WTC11 (cell line): ENCODE results near the gene ARRDC1. TPM values are rescaled to one million over a fixed set of nuclear protein-coding genes. Genes with fewer than 3 reads are reported as not detected.

ENCODE experiments used
- ATAC-seq: fragments of 200-7000 bp; cut with Tn5 transposase; 2 replicates; pipeline ENCODE4 v1.10.0; 2021; ENCODE audit warnings: mild to moderate bottlenecking, moderate library complexity
- CTCF ChIA-PET: fragments of 300-600 bp; sonication (Branson Sonifier 250); formaldehyde crosslinking; loops from one replicate; lab custom pipeline; 2021; ENCODE audit warnings: antibody characterized with exemption; lab: Charles Lee
- POLR2A ChIA-PET: fragments of 350-600 bp; sonication (Branson Sonifier 250); formaldehyde crosslinking; loops from one replicate; lab custom pipeline; 2021; ENCODE audit warnings: antibody characterized with exemption; lab: Charles Lee
- DNase-seq: peaks from one replicate; pipeline ENCODE4 v3.0.0; 2021; ENCODE audit warnings: low spot score
- H3K27ac Mint-ChIP-seq: 2 replicates; pipeline ENCODE4 v1.8.0; 2021; ENCODE audit warnings: mixed read lengths
- H3K27me3 Mint-ChIP-seq: 2 replicates; pipeline ENCODE4 v1.8.0; 2021; ENCODE audit warnings: low read depth, mild to moderate bottlenecking, moderate library complexity, mixed read lengths
- H3K36me3 Mint-ChIP-seq: 2 replicates; pipeline ENCODE4 v1.8.0; 2021; ENCODE audit warnings: mixed read lengths
- H3K4me1 Mint-ChIP-seq: 2 replicates; pipeline ENCODE4 v1.8.0; 2022; ENCODE audit warnings: mixed read lengths
- H3K4me3 Mint-ChIP-seq: 2 replicates; pipeline ENCODE4 v1.8.0; 2021; ENCODE audit warnings: mild to moderate bottlenecking, moderate library complexity, mixed read lengths
- H3K9me3 Mint-ChIP-seq: 2 replicates; pipeline ENCODE4 v1.8.0; 2021; ENCODE audit warnings: mixed read lengths
- CDX4 ChIP-seq: fragments of 250-450 bp; sonication (Bioruptor Pico); IDR thresholded peaks from 2 replicates; pipeline ENCODE4 v1.9.0; 2021; ENCODE audit warnings: moderate library complexity, mild to moderate bottlenecking, inconsistent platforms, borderline replicate concordance
- E2F4 ChIP-seq: sonication (generic); formaldehyde crosslinking; IDR thresholded peaks from 2 replicates; pipeline ENCODE4 v1.8.1; 2022; ENCODE audit warnings: low read depth, mild to moderate bottlenecking, moderate library complexity, missing genetic modification reagents, borderline replicate concordance
- FOXP4 ChIP-seq: sonication (generic); formaldehyde crosslinking; IDR thresholded peaks from 2 replicates; pipeline ENCODE4 v1.8.0; 2022; ENCODE audit warnings: mild to moderate bottlenecking, missing genetic modification reagents
- GTF2I ChIP-seq: fragments of 250-450 bp; sonication (Bioruptor Pico); conservative IDR thresholded peaks from 2 replicates; pipeline ENCODE4 v1.4.0; 2021; ENCODE audit warnings: mild to moderate bottlenecking
- HMGA2 ChIP-seq: fragments of 250-450 bp; sonication (Bioruptor Pico); IDR thresholded peaks from 2 replicates; pipeline ENCODE4 v1.4.0; 2021; ENCODE audit warnings: mild to moderate bottlenecking, moderate library complexity
- JUN ChIP-seq: sonication (generic); formaldehyde crosslinking; IDR thresholded peaks from 2 replicates; pipeline ENCODE4 v1.8.0; 2023; ENCODE audit warnings: mild to moderate bottlenecking, missing genetic modification reagents
- NFATC4 ChIP-seq: fragments of 250-450 bp; sonication (Bioruptor Pico); IDR thresholded peaks from 2 replicates; pipeline ENCODE4 v1.9.0; 2021; ENCODE audit warnings: mild to moderate bottlenecking
- NR3C1 ChIP-seq: sonication (generic); formaldehyde crosslinking; conservative IDR thresholded peaks from 2 replicates; pipeline ENCODE4 v1.8.1; 2023; ENCODE audit warnings: low read depth, mild to moderate bottlenecking, missing genetic modification reagents
- PRRX2 ChIP-seq: fragments of 250-450 bp; sonication (Bioruptor Pico); IDR thresholded peaks from 2 replicates; pipeline ENCODE4 v1.8.0; 2021; ENCODE audit warnings: mild to moderate bottlenecking
- ZBTB21 ChIP-seq: sonication (generic); formaldehyde crosslinking; IDR thresholded peaks from 2 replicates; pipeline ENCODE4 v1.8.1; 2023; ENCODE audit warnings: mild to moderate bottlenecking, missing genetic modification reagents, borderline replicate concordance
- ZNF232 ChIP-seq: sonication (generic); formaldehyde crosslinking; IDR thresholded peaks from 2 replicates; pipeline ENCODE4 v1.8.0; 2022; ENCODE audit warnings: mild to moderate bottlenecking, missing genetic modification reagents
- ZNF281 ChIP-seq: sonication (generic); formaldehyde crosslinking; IDR thresholded peaks from 2 replicates; pipeline ENCODE4 v1.8.0; 2023; ENCODE audit warnings: mild to moderate bottlenecking, missing genetic modification reagents
- total RNA-seq: library from RNA; stranded (reverse); gene quantifications from 3 replicates; pipeline ENCODE4 v1.2.3, GENCODE V29; 2021

Gene ARRDC1
- total RNA-seq, 1 experiment from 2014 or later: 41.3 TPM

GRCh38 chr9:137663584-137663983 is 58.1 kb downstream of the ARRDC1 start:
- ChIA-PET CTCF (no interaction called here), POLR2A (no interaction called here)
- TF ChIP-seq JUN (CRISPR knock-in tag): no peak
- TF ChIP-seq NR3C1: no peak
- no peak for TF ChIP-seq GTF2I (CRISPR knock-in tag)
- no peak for TF ChIP-seq NFATC4 (CRISPR knock-in tag)
- no peak for TF ChIP-seq PRRX2 (CRISPR knock-in tag)
- peaks cover 55% of the 10 kb centered on the region for H3K4me1 Mint-ChIP-seq
- H3K36me3 Mint-ChIP-seq: peaks cover 6% of the 10 kb centered on the region
- no peak overlapping the region for H3K4me3 Mint-ChIP-seq
- H3K9me3 Mint-ChIP-seq: no peaks in the 10 kb centered on the region
- H3K27ac Mint-ChIP-seq: peak overlapping the region; percentile 81; the same call in 1 of the 2 replicates
- no peaks in the 10 kb centered on the region for H3K27me3 Mint-ChIP-seq
- DNase-seq: no peak
- ATAC-seq: no peak

- ChIA-PET POLR2A (interaction anchor here (1.0 to 1.5 kb wide), 3 partner anchors 8 to 18 kb away, joined by 3 to 5 read pairs (median 4); no protein-coding TSS in a partner anchor), CTCF (interaction anchor here (1.0 to 2.1 kb wide), 6 partner anchors 9 to 83 kb away, joined by 3 to 15 read pairs (median 4); no protein-coding TSS in a partner anchor)
- Mint-ChIP-seq H3K4me3 (peak overlapping the region; percentile 18), H3K27ac (peak overlapping the region; percentile 98), H3K36me3 (peaks cover 15% of the 10 kb centered on the region), H3K27me3 (no peaks in the 10 kb centered on the region), H3K9me3 (no peaks in the 10 kb centered on the region), H3K4me1 (peaks cover 66% of the 10 kb centered on the region)
- DNase-seq: peak; percentile 53
- ATAC-seq: peak; percentile 5; the same call in 1 of the 2 replicates
- TF ChIP-seq ZNF232 (no peak), HMGA2 (no peak), CDX4 (CRISPR knock-in tag) (no peak), E2F4 (no peak), FOXP4 (no peak), ZNF281 (CRISPR knock-in tag) (no peak), ZBTB21 (CRISPR knock-in tag) (no peak), GTF2I (CRISPR knock-in tag) (no peak)
Measured at GRCh38 chr9:137664676-137665075, 59.2 kb downstream of the ARRDC1 start.

Other genes with a start within 250 kb of the ARRDC1 start
- gene EXD3, start 182.5 kb upstream of the ARRDC1 start, total RNA-seq: 20.4 to 23.1 TPM (median 21.2 TPM) in 3 replicates
- 2.9 to 5.9 TPM (median 4.8 TPM) in 3 replicates for gene NOXA1, start 182.3 kb upstream of the ARRDC1 start, total RNA-seq
- gene ENTPD8, start 164.3 kb upstream of the ARRDC1 start, total RNA-seq: 2.0 to 2.5 TPM (median 2.3 TPM) in 3 replicates
- gene NSMF, start 146.4 kb upstream of the ARRDC1 start, total RNA-seq: 61.6 to 63.7 TPM (median 61.9 TPM) in 3 replicates
- 1.3 to 1.6 TPM (median 1.6 TPM) in 3 replicates for gene PNPLA7, start 55.3 kb upstream of the ARRDC1 start, total RNA-seq
- gene MRPL41, start 53.8 kb upstream of the ARRDC1 start, total RNA-seq: 70.1 to 79.4 TPM (median 74.8 TPM) in 3 replicates
- 40.3 to 43.9 TPM (median 40.5 TPM) in 3 replicates for gene DPH7, start 26.8 kb upstream of the ARRDC1 start, total RNA-seq
- gene ZMYND19, start 15.2 kb upstream of the ARRDC1 start, total RNA-seq: 61.9 to 77.9 TPM (median 63.8 TPM) in 3 replicates
- 152 to 170 TPM (median 154 TPM) in 3 replicates for gene EHMT1, start 13.3 kb downstream of the ARRDC1 start, total RNA-seq